ENCODE data around the gene TEX13C. TPM values are rescaled to one million over a fixed set of nuclear protein-coding genes. Genes with fewer than 3 reads are reported as not detected.

Gene TEX13C
- polyA plus RNA-seq, 1 donor from 2014 or later, result not detected

- Mint-ChIP-seq H3K9me3 (peaks cover 0 to 3% (median 0%) of the 10 kb centered on the region in 3 donors), H3K4me1 (no peaks in the 10 kb centered on the region), H3K27ac (no peak overlapping the region), H3K4me3 (no peak overlapping the region), H3K27me3 (no peaks in the 10 kb centered on the region), H3K36me3 (no peaks in the 10 kb centered on the region)
Measured at GRCh38 chrX:125333583-125333982, 13.9 kb downstream of the TEX13C start.

DNA sequence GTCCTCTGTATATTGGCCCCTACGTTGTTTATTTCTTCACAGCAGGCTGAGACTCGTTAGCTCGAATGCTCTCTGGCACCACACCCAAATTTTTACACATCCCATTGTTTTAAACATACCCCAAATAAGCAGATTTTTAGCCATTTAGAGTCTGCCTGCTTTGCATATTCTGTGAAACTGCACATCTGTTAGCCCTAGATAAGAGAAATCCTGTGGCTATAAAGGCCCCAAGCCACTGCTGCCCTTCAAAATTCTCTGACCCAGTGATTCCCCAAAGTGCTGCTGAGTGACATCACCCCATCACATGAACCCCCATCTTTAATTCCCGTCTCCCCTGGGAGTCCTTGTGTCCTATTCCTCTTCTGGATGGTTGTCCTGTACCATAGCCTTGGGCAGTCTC, 20.8 kb downstream of the TEX13C start:
- Mint-ChIP-seq H3K36me3 (no peaks in the 10 kb centered on the region), H3K4me3 (no peak overlapping the region), H3K27ac (peak overlapping the region in 1 of 3 donors; percentile 61), H3K4me1 (no peaks in the 10 kb centered on the region), H3K27me3 (no peaks in the 10 kb centered on the region), H3K9me3 (peaks cover 0 to 4% (median 0%) of the 10 kb centered on the region in 3 donors)

DNA sequence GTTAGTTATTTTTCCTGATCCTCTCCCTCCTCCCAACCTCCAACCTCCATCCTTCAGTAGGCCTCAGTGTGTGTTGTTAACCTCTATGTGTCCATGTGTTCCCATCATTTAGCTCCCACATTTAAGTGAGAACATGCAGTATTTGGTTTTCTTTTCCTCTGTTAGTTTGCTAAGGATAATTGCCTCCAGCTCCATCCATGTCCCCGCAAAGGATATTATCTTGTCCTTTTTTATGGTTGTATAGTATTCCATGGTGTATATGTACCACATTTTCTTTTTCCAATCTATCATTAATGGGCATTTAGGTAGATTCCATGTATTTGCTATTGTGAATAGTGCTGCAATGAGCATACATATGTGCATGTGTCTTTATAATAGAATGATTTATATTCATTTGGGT, 54.5 kb downstream of the TEX13C start:
- no peaks in the 10 kb centered on the region for H3K36me3 Mint-ChIP-seq
- H3K4me1 Mint-ChIP-seq, result no peaks in the 10 kb centered on the region
- H3K27me3 Mint-ChIP-seq, result no peaks in the 10 kb centered on the region
- peaks cover 0 to 12% (median 4%) of the 10 kb centered on the region in 3 donors for H3K9me3 Mint-ChIP-seq
- peak overlapping the region in 1 of 3 donors; percentile 16 for H3K27ac Mint-ChIP-seq
- no peak overlapping the region for H3K4me3 Mint-ChIP-seq
